CD4-positive, alpha-beta T cell treated with Interleukin-6 at 100 ng/mL for 8 hours (primary cell): ENCODE results near the gene IFT88.

Source experiments
- DNase-seq: peaks from one replicate; pipeline ENCODE4 v3.0.0-alpha.2; 2020; ENCODE audit warnings: mixed read lengths, low spot score

The IFT88 gene

GRCh38 chr13:20716951-20717350 is 150.0 kb downstream of the IFT88 start:
- DNase-seq, result no peak

- DNase-seq, result no peak
Measured at GRCh38 chr13:20717581-20718542, 150.9 kb downstream of the IFT88 start.

- no peak for DNase-seq
Measured at GRCh38 chr13:20718958-20719566, 152.1 kb downstream of the IFT88 start.

- DNase-seq, result no peak
Measured at GRCh38 chr13:20719783-20720182, 152.8 kb downstream of the IFT88 start.

- no peak for DNase-seq
Measured at GRCh38 chr13:20720499-20720898, 153.5 kb downstream of the IFT88 start.

GRCh38 chr13:20721058-20721453 is 154.1 kb downstream of the IFT88 start:
- DNase-seq, result no peak

- no peak for DNase-seq
Measured at GRCh38 chr13:20721454-20722357, 154.7 kb downstream of the IFT88 start.

GRCh38 chr13:20727856-20728255 is 160.9 kb downstream of the IFT88 start:
- no peak for DNase-seq

GRCh38 chr13:20728579-20729311 is 161.8 kb downstream of the IFT88 start:
- DNase-seq, result no peak

GRCh38 chr13:20729633-20730585 is 163.0 kb downstream of the IFT88 start:
- no peak for DNase-seq

- DNase-seq, result no peak
Measured at GRCh38 chr13:20738616-20739015, 171.7 kb downstream of the IFT88 start.

GRCh38 chr13:20740021-20740420 is 173.1 kb downstream of the IFT88 start:
- DNase-seq, result no peak
